RWPE2 (cell line): Measurements from ENCODE around the gene AGRP.

Experiments used
- ATAC-seq: fragments of 200-7000 bp; cut with Tn5 transposase; 3 replicates; pipeline ENCODE4 v1.9.1; 2021; ENCODE audit warnings: low read depth
- DNase-seq: peaks from one replicate; pipeline ENCODE4 v3.0.0-alpha.2; 2020; ENCODE audit warnings: low spot score
- H3K27ac ChIP-seq: fragments of 450-650 bp; 2 replicates; pipeline ENCODE4 v1.5.1; 2017; ENCODE audit warnings: mild to moderate bottlenecking; ENCODE audit not compliant: poor library complexity, severe bottlenecking
- H3K27me3 ChIP-seq: fragments of 250-450 bp; sonication (Bioruptor Pico); 2 replicates; pipeline ENCODE4 v1.5.1; 2021; ENCODE audit warnings: mild to moderate bottlenecking, moderate library complexity; ENCODE audit not compliant: insufficient read depth, poor library complexity, severe bottlenecking
- H3K36me3 ChIP-seq: fragments of 250-450 bp; sonication (Bioruptor Pico); 2 replicates; pipeline ENCODE4 v1.5.1; 2020; ENCODE audit warnings: low read depth, mild to moderate bottlenecking, moderate library complexity
- H3K4me1 ChIP-seq: fragments of 250-450 bp; sonication (Bioruptor Pico); 2 replicates; pipeline ENCODE4 v1.5.1; 2021; ENCODE audit warnings: mild to moderate bottlenecking, moderate library complexity; ENCODE audit not compliant: insufficient read depth, poor library complexity, severe bottlenecking
- H3K4me3 ChIP-seq: fragments of 250-450 bp; sonication (Bioruptor Pico); 2 replicates; pipeline ENCODE4 v1.5.1; 2021; ENCODE audit warnings: mild to moderate bottlenecking, moderate library complexity; ENCODE audit not compliant: severe bottlenecking
- H3K9me3 ChIP-seq: fragments of 250-450 bp; sonication (Bioruptor Pico); 2 replicates; pipeline ENCODE4 v1.5.1; 2021; ENCODE audit warnings: mild to moderate bottlenecking, moderate library complexity; ENCODE audit not compliant: severe bottlenecking
- CTCF ChIP-seq: fragments of 450-650 bp; IDR thresholded peaks from one replicate; pipeline ENCODE4 v1.5.1; 2017; ENCODE audit warnings: mild to moderate bottlenecking, moderate library complexity; ENCODE audit not compliant: poor library complexity, severe bottlenecking

Gene AGRP

GRCh38 chr16:67460168-67460567, 23.2 kb downstream of the AGRP start:
- Histone ChIP-seq H3K4me1 (peaks cover 4% of the 10 kb centered on the region), H3K27ac (no peak overlapping the region), H3K4me3 (no peak overlapping the region), H3K27me3 (no peaks in the 10 kb centered on the region), H3K9me3 (no peaks in the 10 kb centered on the region), H3K36me3 (peaks cover 2% of the 10 kb centered on the region; the same call in 1 of the 2 replicates)
- ATAC-seq (no peak), DNase-seq (no peak)
- no peak for TF ChIP-seq CTCF

GRCh38 chr16:67459861-67460150, 23.5 kb downstream of the AGRP start:
- H3K27ac ChIP-seq, result no peak overlapping the region
- H3K9me3 ChIP-seq, result no peaks in the 10 kb centered on the region
- peaks cover 2% of the 10 kb centered on the region; the same call in 1 of the 2 replicates for H3K36me3 ChIP-seq
- ATAC-seq, result no peak
- TF ChIP-seq CTCF, result no peak
- H3K4me3 ChIP-seq, result no peak overlapping the region
- no peak for DNase-seq
- H3K4me1 ChIP-seq, result peaks cover 4% of the 10 kb centered on the region
- H3K27me3 ChIP-seq, result no peaks in the 10 kb centered on the region

GRCh38 chr16:67459066-67459860, 24.1 kb downstream of the AGRP start:
- no peak overlapping the region for H3K27ac ChIP-seq
- peaks cover 2% of the 10 kb centered on the region; the same call in 1 of the 2 replicates for H3K36me3 ChIP-seq
- no peaks in the 10 kb centered on the region for H3K9me3 ChIP-seq
- no peak for DNase-seq
- H3K27me3 ChIP-seq, result no peaks in the 10 kb centered on the region
- no peak for ATAC-seq
- no peak for TF ChIP-seq CTCF
- no peak overlapping the region for H3K4me3 ChIP-seq
- peaks cover 4% of the 10 kb centered on the region for H3K4me1 ChIP-seq

GRCh38 chr16:67458121-67458641, 25.2 kb downstream of the AGRP start:
- no peak overlapping the region for H3K27ac ChIP-seq
- H3K9me3 ChIP-seq, result no peaks in the 10 kb centered on the region
- no peaks in the 10 kb centered on the region for H3K27me3 ChIP-seq
- no peak overlapping the region for H3K4me3 ChIP-seq
- DNase-seq (no peak), ATAC-seq (no peak)
- peaks cover 2% of the 10 kb centered on the region; the same call in 1 of the 2 replicates for H3K36me3 ChIP-seq
- TF ChIP-seq CTCF, result no peak
- peaks cover 4% of the 10 kb centered on the region for H3K4me1 ChIP-seq

GRCh38 chr16:67457611-67458010, 25.7 kb downstream of the AGRP start:
- no peak for TF ChIP-seq CTCF
- no peak overlapping the region for H3K4me3 ChIP-seq
- H3K27ac ChIP-seq, result no peak overlapping the region
- no peaks in the 10 kb centered on the region for H3K27me3 ChIP-seq
- peaks cover 4% of the 10 kb centered on the region for H3K4me1 ChIP-seq
- DNase-seq (no peak), ATAC-seq (no peak)
- H3K36me3 ChIP-seq, result peaks cover 2% of the 10 kb centered on the region; the same call in 1 of the 2 replicates
- H3K9me3 ChIP-seq, result no peaks in the 10 kb centered on the region
